Measurements from ENCODE around the gene MTCH2.

Gene MTCH2

DNA sequence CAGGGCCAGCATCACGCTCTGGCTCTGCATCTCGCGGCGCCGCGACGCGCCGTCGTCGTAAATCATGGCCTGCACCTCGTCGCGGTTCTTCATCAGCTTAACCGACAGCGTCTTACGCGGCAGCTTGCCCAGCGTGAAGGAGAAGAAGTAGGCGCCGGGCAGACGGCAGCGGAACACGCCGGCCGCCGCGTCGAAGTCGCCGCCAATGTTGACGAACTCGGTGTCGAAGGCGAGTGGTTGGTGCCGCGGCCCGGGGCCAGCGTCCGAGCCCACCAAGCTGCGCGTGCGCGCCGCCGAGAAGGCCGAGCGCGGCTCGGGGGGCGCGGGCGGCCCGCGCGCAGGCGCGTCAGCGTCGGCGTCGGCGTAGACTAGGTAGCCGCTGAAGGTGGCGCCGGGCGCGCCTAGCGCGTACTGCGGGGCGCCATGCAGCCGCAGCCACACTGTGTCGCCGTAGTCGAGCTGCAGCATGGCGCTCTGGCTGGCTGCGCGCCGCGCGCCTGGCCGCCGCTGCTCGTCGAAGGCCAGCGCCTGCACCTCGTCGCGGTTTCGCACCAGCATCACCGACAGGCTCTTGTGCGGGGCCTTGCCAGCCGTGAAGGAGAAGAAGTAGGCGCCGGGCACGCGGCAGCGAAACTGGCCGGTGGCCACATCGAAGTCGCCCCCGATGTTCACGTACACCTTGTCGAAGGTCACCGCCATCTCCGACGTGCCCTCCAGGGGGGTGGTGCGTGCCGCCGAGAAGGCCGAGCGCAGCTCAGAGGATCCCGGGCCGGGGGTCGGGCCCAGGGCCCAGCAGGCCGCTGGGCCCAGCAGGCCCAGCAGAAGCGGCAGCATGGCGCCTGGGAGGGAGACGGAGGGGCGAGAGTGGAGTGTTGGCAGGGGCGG is 52.1 kb downstream of the MTCH2 start:
- no peak for DNase-seq (ENCODE audit: low read depth)

DNA sequence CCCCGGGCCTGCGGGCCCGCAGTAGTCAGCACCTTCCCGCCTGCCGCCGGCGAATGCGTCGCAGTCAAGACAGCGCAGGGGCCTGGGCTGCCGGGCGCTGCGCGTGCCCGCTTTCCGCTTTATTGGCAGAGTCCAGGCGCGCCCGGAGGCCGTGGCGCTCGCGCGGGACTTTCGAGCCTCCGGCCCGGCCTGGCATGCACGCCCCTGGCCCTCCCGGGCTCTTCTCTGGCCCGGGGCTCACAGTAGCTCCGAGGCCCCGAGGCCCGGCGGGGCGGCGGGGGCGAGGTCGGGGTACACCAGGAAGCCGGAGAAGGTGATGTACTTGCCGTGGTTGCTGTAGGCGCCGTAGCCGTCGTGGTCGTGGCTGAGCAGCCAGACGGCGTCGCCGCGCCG is 52.8 kb downstream of the MTCH2 start:
- no peak for DNase-seq (ENCODE audit: low read depth)

- DNase-seq (ENCODE audit: low read depth): no peak
These were observed 53.2 kb downstream of the MTCH2 start for GRCh38 chr11:47589118-47589517.

GRCh38 chr11:47587723-47588326 is 54.5 kb downstream of the MTCH2 start:
- no peak for DNase-seq (ENCODE audit: low read depth)

GRCh38 chr11:47587039-47587716 is 55.2 kb downstream of the MTCH2 start:
- DNase-seq (ENCODE audit: low read depth): no peak

DNA sequence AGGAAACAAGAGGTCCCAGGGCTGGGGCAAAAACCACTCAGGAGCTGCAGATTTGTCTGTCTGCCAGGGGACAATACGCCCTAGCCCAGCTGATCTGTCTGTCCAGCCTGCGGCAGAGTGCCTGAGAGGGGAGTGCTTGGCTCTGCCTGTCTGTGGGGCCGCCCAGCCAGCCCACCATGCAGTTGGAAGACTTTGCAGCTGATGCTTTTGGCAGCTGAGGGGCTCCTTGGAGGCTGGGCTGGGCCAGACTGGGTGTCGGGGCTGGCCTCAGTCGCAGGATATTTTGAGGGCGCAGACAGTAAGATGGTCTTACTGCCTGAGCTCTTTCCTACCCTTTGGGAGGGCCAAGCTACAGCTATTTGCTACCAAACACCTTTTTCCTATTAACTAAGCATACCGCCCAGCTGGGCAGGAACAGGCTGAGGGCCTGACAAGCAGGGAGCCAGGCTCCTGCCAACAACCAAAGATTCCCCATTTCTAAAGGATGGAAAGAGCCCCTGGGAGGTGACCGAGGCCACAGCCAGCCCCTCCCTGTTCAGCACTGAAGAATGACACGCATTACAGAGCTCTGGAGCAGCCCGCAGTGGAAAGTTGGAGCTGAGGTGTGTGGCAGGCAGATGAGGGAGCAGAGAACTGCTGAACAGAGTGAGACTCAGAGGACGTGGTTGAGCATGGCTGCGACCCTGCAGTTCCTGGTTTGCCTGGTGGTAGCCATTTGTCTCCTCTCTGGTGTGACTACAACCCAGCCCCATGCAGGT is 56.1 kb downstream of the MTCH2 start, which contains the start of gene FAM180B:
Gene FAM180B, plus strand, starts transcription at position 581 of the 758 bp plus-strand sequence. Its CDS starts 91 bp downstream, at position 672.
- DNase-seq (ENCODE audit: low read depth): no peak

DNA sequence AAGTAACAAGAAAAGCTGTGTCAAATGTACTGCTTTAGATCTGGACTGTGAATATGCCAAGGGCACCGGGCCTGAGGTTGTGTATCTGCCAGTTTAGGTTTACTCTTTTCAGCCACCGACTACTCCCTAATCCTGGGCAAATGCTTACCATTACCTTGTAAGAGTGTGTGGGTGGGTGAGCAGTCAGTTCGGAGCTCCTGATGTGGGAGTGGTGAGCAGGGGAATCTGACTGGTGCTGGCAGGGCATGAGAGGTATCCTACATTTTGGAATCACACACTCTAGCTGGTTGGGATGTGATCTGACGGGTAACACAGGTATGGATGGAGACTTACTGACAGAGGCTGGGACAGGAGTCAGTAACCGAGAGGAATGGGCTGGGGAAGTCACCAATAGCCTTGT is 58.5 kb downstream of the MTCH2 start:
- no peak for DNase-seq (ENCODE audit: low read depth)

DNA sequence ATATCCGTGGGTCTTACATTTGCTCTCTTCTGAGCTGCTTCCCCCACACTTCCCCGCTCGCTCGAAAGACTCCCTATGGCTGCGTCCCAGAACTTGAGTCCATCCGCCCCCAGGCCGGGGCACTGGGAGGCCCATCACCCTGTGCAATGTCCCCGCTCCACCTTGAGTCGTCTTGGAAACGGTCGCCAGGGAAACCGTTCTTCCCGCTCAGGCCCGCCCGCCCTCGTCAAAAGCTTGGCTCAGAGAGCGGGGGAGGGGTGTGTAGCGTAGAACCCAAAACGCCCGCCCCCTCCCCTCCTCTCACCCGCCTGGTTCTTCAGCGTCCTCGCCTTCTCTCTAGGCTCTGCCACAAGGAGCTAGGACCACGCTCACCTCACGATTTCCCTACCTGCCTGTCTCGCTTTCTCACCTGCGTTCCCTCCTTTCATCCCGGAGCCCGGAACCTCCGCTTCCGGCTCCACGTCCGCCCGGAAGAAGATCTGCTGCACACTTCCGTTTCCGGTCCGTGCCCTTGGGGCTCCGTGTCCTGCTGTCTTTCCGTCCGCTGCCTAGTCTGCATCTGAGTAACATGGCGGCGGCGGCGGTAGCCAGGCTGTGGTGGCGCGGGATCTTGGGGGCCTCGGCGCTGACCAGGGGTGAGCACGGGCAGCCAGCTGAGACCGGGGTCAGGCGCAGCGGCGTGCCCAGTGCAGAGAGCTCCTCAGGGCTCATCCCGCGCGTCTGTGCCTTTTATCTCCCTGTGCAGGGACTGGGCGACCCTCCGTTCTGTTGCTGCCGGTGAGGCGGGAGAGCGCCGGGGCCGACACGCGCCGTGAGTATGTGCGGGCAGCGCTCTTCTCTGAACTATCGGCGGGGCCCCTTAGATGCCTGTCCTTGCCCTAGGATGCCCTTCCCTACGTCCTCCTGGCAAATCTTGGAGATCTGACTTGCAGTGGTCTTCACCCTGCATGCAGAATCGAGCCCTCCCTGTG is 63.5 kb downstream of the MTCH2 start, which contains the start of the genes KBTBD4 and NDUFS3:
Gene KBTBD4, minus strand, starts transcription at position 447 of the 971 bp plus-strand sequence. Its CDS starts 19 bp downstream, at position 428.
Gene NDUFS3, plus strand, starts transcription at position 551 of the 971 bp plus-strand sequence. Its CDS starts 18 bp downstream, at position 569.
- DNase-seq (ENCODE audit: low read depth): peak; percentile 81

DNA sequence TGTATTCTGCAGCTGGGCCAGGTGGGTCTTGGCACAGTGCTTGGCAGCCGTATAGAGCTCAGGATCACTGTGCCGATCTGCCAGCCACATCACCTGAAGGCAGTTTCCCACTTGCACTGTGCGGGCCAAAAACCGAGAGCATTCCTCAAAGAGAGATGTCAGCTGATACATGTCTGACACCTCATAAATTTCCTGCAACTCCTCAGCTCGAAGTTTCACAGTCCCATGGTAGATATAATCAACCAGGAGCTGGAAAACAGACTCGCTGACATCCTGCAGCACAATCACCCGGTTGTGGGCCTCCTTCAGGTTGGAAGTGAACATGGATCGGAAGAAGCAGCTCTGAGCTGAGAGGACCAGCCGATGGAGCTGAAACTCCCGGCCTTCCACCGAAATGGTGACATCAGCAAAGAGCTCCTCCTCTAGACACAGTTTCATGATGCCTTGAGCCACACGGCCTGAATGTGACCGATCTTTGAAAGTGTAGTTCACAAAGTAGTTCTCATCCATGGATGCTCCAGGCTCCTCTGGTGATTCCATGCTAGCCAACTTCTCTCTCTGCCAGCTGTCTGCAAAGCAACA is 64.8 kb downstream of the MTCH2 start:
- no peak for DNase-seq (ENCODE audit: low read depth)

DNA sequence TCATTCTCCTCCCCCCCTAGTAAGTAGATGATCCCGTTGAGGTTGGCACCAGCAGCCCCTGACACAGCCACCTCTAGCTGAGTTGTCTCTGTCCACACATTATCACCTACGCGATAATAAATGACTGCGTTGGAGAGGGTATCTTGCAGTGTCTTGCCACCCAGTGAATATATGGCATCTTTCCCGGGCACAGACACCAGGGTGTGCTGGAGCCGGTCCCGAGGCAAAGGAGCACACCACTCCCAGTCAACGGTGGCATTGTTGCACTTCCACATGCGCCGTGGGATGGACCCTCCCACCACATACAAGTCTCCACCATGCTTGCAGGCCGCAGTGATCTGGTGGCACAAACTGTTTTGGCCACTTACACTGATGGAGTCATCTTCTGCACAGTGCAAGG is 69.0 kb downstream of the MTCH2 start:
- DNase-seq (ENCODE audit: low read depth): no peak

GRCh38 chr11:47572715-47573255 is 69.6 kb downstream of the MTCH2 start:
- DNase-seq (ENCODE audit: low read depth): no peak

- DNase-seq (ENCODE audit: low read depth): no peak
These were observed 70.5 kb downstream of the MTCH2 start for GRCh38 chr11:47571895-47572294.

- DNase-seq (ENCODE audit: low read depth): no peak
These were observed 71.0 kb downstream of the MTCH2 start for GRCh38 chr11:47571357-47571729.

DNA sequence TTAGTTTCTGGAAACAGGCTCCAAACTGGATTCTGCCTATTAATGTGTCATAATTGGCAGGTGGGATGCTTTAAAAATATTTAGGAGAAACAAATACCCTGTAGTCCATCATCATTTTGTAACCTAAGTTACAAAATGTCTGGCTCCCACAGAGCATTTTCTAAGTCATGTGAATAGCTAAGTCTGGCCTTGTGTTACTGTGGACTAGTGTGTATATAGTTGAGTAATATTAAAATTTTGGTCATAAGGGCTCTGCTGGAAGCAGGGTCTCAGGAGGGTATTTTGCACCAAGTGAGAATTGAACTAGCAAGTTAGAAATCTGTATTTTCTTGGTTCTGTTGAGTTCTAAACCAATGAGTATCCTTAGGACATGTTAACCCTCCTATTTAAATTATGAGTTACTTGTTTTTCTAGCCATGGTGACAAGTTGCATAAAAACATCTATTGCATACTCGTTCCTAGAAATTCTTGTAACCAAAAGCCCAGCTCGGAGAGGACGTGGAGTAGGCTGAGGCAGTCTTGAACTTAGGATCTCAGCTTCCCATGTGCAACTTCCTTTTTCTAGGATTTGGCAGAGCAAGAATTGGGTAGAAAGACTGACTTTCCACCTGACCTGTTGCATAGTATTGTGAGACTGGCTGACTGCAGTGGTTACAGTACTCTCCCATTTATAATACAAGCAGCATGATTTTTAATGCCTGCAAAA is 71.6 kb downstream of the MTCH2 start:
- no peak for DNase-seq (ENCODE audit: low read depth)

GRCh38 chr11:47569646-47570045 is 72.7 kb downstream of the MTCH2 start:
- DNase-seq (ENCODE audit: low read depth): no peak
